HepG2 (cell line): Measurements from ENCODE around the gene ADCY9. TPM values are rescaled to one million over a fixed set of nuclear protein-coding genes. Genes with fewer than 3 reads are reported as not detected.

Source experiments
- ATAC-seq: fragments of 200-7000 bp; cut with Tn5 transposase; 3 replicates; pipeline ENCODE4 v1.9.1; 2020; ENCODE audit warnings: mild to moderate bottlenecking, moderate library complexity
- BruUV-seq: library from RNA; stranded (reverse); fragments of 400-500 nt; replicated peaks from 2 replicates; lab custom pipeline; 2021; lab: Mats Ljungman, UMichigan
- CTCF ChIA-PET: fragments of 300-600 bp; formaldehyde crosslinking; extraction: SDS; loops from one replicate; lab custom pipeline; 2021; ENCODE audit warnings: low total read pairs, inconsistent platforms, low intra/inter-chr PET ratio; lab: Yijun Ruan, JAX
- POLR2A ChIA-PET: fragments of 350-600 bp; sonication (Branson Sonifier 250); formaldehyde crosslinking; loops from one replicate; lab custom pipeline; 2020; ENCODE audit warnings: antibody characterized with exemption, inconsistent platforms; lab: Yijun Ruan, JAX
- DNase-seq: peaks from one replicate; pipeline ENCODE4 v3.0.0-alpha.2; 2015; ENCODE audit warnings: low spot score
- FAIRE-seq: peaks from 3 replicates; lab custom pipeline; 2011; peaks lifted over from hg19 to GRCh38; lab: Jason Lieb, UNC
- H2AFZ ChIP-seq: one replicate; pipeline ENCODE4 v1.6.1; 2011; ENCODE audit warnings: low read length, inconsistent platforms
- H3K27ac ChIP-seq: fragments of 300-600 bp; 3 replicates; pipeline ENCODE4 v1.8.0; 2011; ENCODE audit warnings: mixed run types, mild to moderate bottlenecking, mixed read lengths, low read length, inconsistent platforms; ENCODE audit not compliant: insufficient read depth; ENCODE audit errors: extremely low read length
- H3K27me3 ChIP-seq, 2 experiments: fragments of 200-600 bp in 1 of 2; 2 replicates in 1 of 2; 3 replicates in 1 of 2; pipeline versions ENCODE4 v1.6.0 to v1.8.0; 2011; ENCODE audit warnings: low read length in 2 of 2, mild to moderate bottlenecking in 2 of 2, moderate library complexity in 2 of 2, inconsistent platforms in 1 of 2; ENCODE audit not compliant: insufficient read depth in 2 of 2, control insufficient read depth in 1 of 2
- H3K36me3 ChIP-seq, 2 experiments: fragments of 200-600 bp in 1 of 2; replicated peaks in 1 of 2; 2 replicates in 1 of 2; 3 replicates in 1 of 2; pipeline versions ENCODE4 v1.5.1 to v1.8.0; 2011; ENCODE audit warnings: low read length in 2 of 2, inconsistent platforms in 1 of 2; ENCODE audit not compliant: insufficient read depth in 2 of 2, control insufficient read depth in 1 of 2
- H3K4me1 ChIP-seq: 2 replicates; pipeline ENCODE4 v1.5.1; 2012; ENCODE audit warnings: low read length, inconsistent platforms; ENCODE audit not compliant: insufficient read depth
- H3K4me2 ChIP-seq: 2 replicates; pipeline ENCODE4 v1.6.0; 2011; ENCODE audit warnings: low read depth, low read length, inconsistent platforms
- H3K4me3 ChIP-seq, 3 experiments: fragments of 200-600 bp in 1 of 3; sonication (generic), shearing (Covaris generic) in 1 of 3; replicated peaks in 1 of 3; 2 replicates each; pipeline ENCODE4 v1.5.1; 2011 to 2016; ENCODE audit warnings: low read length in 3 of 3, inconsistent platforms in 2 of 3, low read depth in 2 of 3, mild to moderate bottlenecking in 2 of 3, control low read depth in 1 of 3, mixed read lengths in 1 of 3; ENCODE audit not compliant: insufficient read depth in 1 of 3
- H3K79me2 ChIP-seq: one replicate; pipeline ENCODE4 v1.6.1; 2011; ENCODE audit warnings: low read length, inconsistent platforms; ENCODE audit not compliant: insufficient read depth
- H3K9ac ChIP-seq: 2 replicates; pipeline ENCODE4 v1.6.0; 2011; ENCODE audit warnings: mild to moderate bottlenecking, low read depth, low read length, inconsistent platforms; ENCODE audit not compliant: insufficient read depth
- H3K9me3 ChIP-seq: 2 replicates; pipeline ENCODE4 v1.5.1; 2012; ENCODE audit warnings: mild to moderate bottlenecking, low read length
- H4K20me1 ChIP-seq: 2 replicates; pipeline ENCODE4 v1.6.0; 2011; ENCODE audit warnings: inconsistent platforms, mild to moderate bottlenecking, low read length, moderate library complexity; ENCODE audit not compliant: insufficient read depth
- FOXC1 ChIP-seq: sonication (generic); formaldehyde crosslinking; IDR thresholded peaks from 2 replicates; pipeline ENCODE4 v1.8.0; 2022; ENCODE audit warnings: mild to moderate bottlenecking, missing genetic modification reagents, borderline replicate concordance
- FOXK1 ChIP-seq: sonication (generic); formaldehyde crosslinking; IDR thresholded peaks from 2 replicates; pipeline ENCODE4 v1.4.0; 2020; ENCODE audit warnings: low read depth, missing genetic modification reagents, borderline replicate concordance
- HOXA7 ChIP-seq: sonication (generic); formaldehyde crosslinking; IDR thresholded peaks from 2 replicates; pipeline ENCODE4 v1.8.1; 2022; ENCODE audit warnings: mild to moderate bottlenecking, missing genetic modification reagents, moderate library complexity
- KLF16 ChIP-seq, 2 experiments: sonication (generic) in 1 of 2; formaldehyde crosslinking in 1 of 2; IDR thresholded peaks; 2 replicates each; pipeline versions ENCODE4 v1.6.1 to v1.8.0; 2016 to 2023; ENCODE audit warnings: missing genetic modification reagents in 2 of 2, missing compliant biosample characterization in 1 of 2
- MTA3 ChIP-seq: sonication (generic); formaldehyde crosslinking; IDR thresholded peaks from 2 replicates; pipeline ENCODE4 v1.4.0; 2020; ENCODE audit warnings: missing genetic modification reagents
- SUZ12 ChIP-seq: fragments of 150-350 bp; IDR thresholded peaks from 2 replicates; pipeline ENCODE4 v1.6.1; 2014; ENCODE audit warnings: low read depth, low read length
- WIZ ChIP-seq: sonication (generic); formaldehyde crosslinking; IDR thresholded peaks from 2 replicates; pipeline ENCODE4 v1.5.1; 2020; ENCODE audit warnings: mild to moderate bottlenecking, missing genetic modification reagents
- YY1 ChIP-seq: IDR thresholded peaks from 2 replicates; pipeline ENCODE4 v1.6.1; 2011; ENCODE audit warnings: low read length, low read depth, moderate library complexity, mild to moderate bottlenecking; ENCODE audit not compliant: insufficient read depth, insufficient replicate concordance
- ZNF124 ChIP-seq: sonication (generic); formaldehyde crosslinking; IDR thresholded peaks from 2 replicates; pipeline ENCODE4 v1.4.0; 2020; ENCODE audit warnings: missing genetic modification reagents
- ZNF577 ChIP-seq: sonication (generic); formaldehyde crosslinking; IDR thresholded peaks from 2 replicates; pipeline ENCODE4 v1.4.0; 2020; ENCODE audit warnings: mild to moderate bottlenecking, low read depth, missing genetic modification reagents, borderline replicate concordance
- ZSCAN29 ChIP-seq: sonication (generic); formaldehyde crosslinking; conservative IDR thresholded peaks from 2 replicates; pipeline ENCODE4 v1.4.0; 2020; ENCODE audit warnings: mild to moderate bottlenecking, missing genetic modification reagents
- WGBS: methylation state at CpG from one replicate; pipeline ENCODE4 v1.1.6; 2017; ENCODE audit warnings: low lambda C conversion rate; 5-methylcytosine and 5-hydroxymethylcytosine counted together
- in situ Hi-C: cut with HindIII; loops from 2 replicates; pipeline ENCODE4 v1.10.0; 2017; ENCODE audit warnings: low pct_unique_long_range_greater_than_20kb; ENCODE audit not compliant: extremely low pct_ligation_motif_present
- intact Hi-C: fragments of 100-400 bp; cut with micrococcal nuclease; formaldehyde crosslinking; loops from one replicate; pipeline ENCODE4 v1.10.0; 2022; ENCODE audit not compliant: unreplicated experiment
- polyA plus RNA-seq, 8 experiments: library from polyadenylated mRNA; depleted of rRNA in 3 of 8; stranded (reverse) in 7 of 8; unstranded in 1 of 8; fragments of >200 nt; fragmentation: Illumina TruSeq in 4 of 8; extraction: Trizol in 4 of 8; gene quantifications; 2 replicates each; pipeline versions ENCODE4 v1.2.1 to v1.2.3, GENCODE V29; 2011 to 2016; ENCODE audit warnings: low read depth in 4 of 8, missing spikeins in 1 of 8, mixed read lengths in 1 of 8; ENCODE audit not compliant: insufficient read depth in 1 of 8
- total RNA-seq, 5 experiments: library from RNA; depleted of rRNA; stranded (reverse); fragments of >200 nt; fragmentation: Illumina TruSeq; extraction: Trizol; gene quantifications; 2 replicates each; pipeline ENCODE4 v1.2.3, GENCODE V29; 2016; ENCODE audit warnings: low read depth in 1 of 5
- TF ChIP-seq, protein P1 (sequence below): IDR thresholded peaks from 2 replicates; pipeline ENCODE4 v1.6.1; 2016; ENCODE audit warnings: missing compliant biosample characterization, missing genetic modification reagents, borderline replicate concordance
- TF ChIP-seq, protein P2 (sequence below): fragments of 450-650 bp; IDR thresholded peaks from 2 replicates; pipeline ENCODE4 v1.6.1; 2017
- TF ChIP-seq, protein P3 (sequence below): sonication (generic); formaldehyde crosslinking; IDR thresholded peaks from 2 replicates; pipeline ENCODE4 v1.4.0; 2020; ENCODE audit warnings: missing genetic modification reagents, borderline replicate concordance

The ADCY9 gene
- total and polyA plus RNA-seq, 2 of the 13 experiments (the other 11 are each of a cell fraction or from before 2014, with no cell fraction given), result 11.2 to 13.9 TPM

DNA sequence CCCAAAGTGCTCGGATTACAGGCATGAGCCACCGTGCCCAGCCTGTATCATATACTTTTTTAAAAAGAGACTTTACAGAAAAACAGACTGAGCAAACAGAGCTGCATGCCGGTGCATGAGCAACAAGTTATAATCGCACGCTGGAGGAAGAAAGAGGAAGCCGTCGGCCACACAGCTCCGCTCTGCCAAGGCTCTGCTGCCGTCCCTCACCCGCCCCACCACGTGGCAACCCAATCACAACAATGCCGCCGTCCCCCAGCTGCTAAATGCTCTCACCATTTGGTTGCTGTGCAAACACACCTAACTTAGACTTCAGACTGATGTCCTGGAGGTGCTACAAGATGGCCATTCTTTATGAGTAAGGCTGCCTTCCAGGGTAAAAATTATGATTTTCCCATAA, 83.5 kb downstream of the ADCY9 start:
- H3K9me3 ChIP-seq, result no peaks in the 10 kb centered on the region
- H3K36me3 ChIP-seq, result peaks cover 0 to 4% of the 10 kb centered on the region in 2 experiments; a peak in 3 of 5 replicates
- FAIRE-seq, result no peak
- ChIA-PET POLR2A (no interaction called here), CTCF (no interaction called here)
- H4K20me1 ChIP-seq, result no peaks in the 10 kb centered on the region
- BruUV-seq, result no TSS peak
- in situ Hi-C loops, result no loop called here
- H3K4me2 ChIP-seq, result no peak overlapping the region
- H3K9ac ChIP-seq, result no peak overlapping the region
- 95% methylated on average over 13 of the region's 13 CpGs for WGBS
- TF ChIP-seq YY1 (no peak), MTA3 (CRISPR knock-in tag) (no peak), FOXK1 (no peak), ZNF577 (CRISPR knock-in tag) (no peak), FOXC1 (CRISPR knock-in tag) (no peak), ZNF124 (no peak)
- TF ChIP-seq, all 625 proteins: peak for 0
- ATAC-seq, result no peak
- no peaks in the 10 kb centered on the region for H3K4me1 ChIP-seq
- H3K27me3 ChIP-seq, result no peaks in the 10 kb centered on the region
- no peak overlapping the region for H3K27ac ChIP-seq
- intact Hi-C loops, result no loop called here
- no peak overlapping the region for H3K4me3 ChIP-seq
- H2AFZ ChIP-seq, result no peak overlapping the region
- no peak for DNase-seq
- H3K79me2 ChIP-seq, result no peaks in the 10 kb centered on the region

DNA sequence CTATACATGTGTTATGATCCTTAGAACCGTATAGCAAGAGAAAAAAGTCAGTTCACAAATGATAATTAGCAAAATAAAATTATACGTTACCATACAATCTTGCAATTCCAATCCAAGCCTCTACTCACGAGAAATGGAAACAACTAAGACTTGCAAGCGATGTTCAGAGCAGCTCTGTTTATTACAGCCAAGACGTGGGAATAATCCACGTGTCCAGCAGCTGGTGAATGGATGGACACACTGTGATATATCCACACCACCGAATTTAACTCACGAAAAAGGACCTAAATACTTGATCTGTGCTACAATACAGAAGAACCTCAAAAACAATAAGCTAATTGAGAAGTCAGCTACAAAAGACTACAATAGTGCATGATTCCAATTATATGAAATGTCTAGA, 88.1 kb downstream of the ADCY9 start:
- Histone ChIP-seq H4K20me1 (no peaks in the 10 kb centered on the region), H3K36me3 (peaks cover 2 to 10% of the 10 kb centered on the region in 2 experiments; a peak in 4 of 5 replicates), H3K27me3 (no peaks in the 10 kb centered on the region), H3K27ac (no peak overlapping the region), H2AFZ (no peak overlapping the region), H3K4me3 (no peak overlapping the region), H3K9me3 (no peaks in the 10 kb centered on the region), H3K4me2 (no peak overlapping the region), H3K9ac (no peak overlapping the region), H3K4me1 (no peaks in the 10 kb centered on the region), H3K79me2 (no peaks in the 10 kb centered on the region)
- BruUV-seq, result no TSS peak
- DNase-seq (no peak), FAIRE-seq (no peak), ATAC-seq (no peak)
- intact Hi-C loops, result no loop called here
- CTCF ChIA-PET, result no interaction called here
- WGBS, result 97% methylated on average over 8 of the region's 8 CpGs
- POLR2A ChIA-PET, result no interaction called here
- TF ChIP-seq WIZ (CRISPR knock-in tag), result no peak
- TF ChIP-seq KLF16 (CRISPR knock-in tag; IDR thresholded peaks at IDR 0.05), result no peak
- TF ChIP-seq, protein P1, sequence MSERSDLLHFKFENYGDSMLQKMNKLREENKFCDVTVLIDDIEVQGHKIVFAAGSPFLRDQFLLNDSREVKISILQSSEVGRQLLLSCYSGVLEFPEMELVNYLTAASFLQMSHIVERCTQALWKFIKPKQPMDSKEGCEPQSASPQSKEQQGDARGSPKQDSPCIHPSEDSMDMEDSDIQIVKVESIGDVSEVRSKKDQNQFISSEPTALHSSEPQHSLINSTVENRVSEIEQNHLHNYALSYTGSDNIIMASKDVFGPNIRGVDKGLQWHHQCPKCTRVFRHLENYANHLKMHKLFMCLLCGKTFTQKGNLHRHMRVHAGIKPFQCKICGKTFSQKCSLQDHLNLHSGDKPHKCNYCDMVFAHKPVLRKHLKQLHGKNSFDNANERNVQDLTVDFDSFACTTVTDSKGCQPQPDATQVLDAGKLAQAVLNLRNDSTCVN (CRISPR knock-in tag), result no peak
- TF ChIP-seq, protein P2, sequence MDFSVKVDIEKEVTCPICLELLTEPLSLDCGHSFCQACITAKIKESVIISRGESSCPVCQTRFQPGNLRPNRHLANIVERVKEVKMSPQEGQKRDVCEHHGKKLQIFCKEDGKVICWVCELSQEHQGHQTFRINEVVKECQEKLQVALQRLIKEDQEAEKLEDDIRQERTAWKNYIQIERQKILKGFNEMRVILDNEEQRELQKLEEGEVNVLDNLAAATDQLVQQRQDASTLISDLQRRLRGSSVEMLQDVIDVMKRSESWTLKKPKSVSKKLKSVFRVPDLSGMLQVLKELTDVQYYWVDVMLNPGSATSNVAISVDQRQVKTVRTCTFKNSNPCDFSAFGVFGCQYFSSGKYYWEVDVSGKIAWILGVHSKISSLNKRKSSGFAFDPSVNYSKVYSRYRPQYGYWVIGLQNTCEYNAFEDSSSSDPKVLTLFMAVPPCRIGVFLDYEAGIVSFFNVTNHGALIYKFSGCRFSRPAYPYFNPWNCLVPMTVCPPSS, result no peak
- no peak for TF ChIP-seq SUZ12
- TF ChIP-seq HOXA7 (CRISPR knock-in tag), result no peak
- TF ChIP-seq, protein P3, sequence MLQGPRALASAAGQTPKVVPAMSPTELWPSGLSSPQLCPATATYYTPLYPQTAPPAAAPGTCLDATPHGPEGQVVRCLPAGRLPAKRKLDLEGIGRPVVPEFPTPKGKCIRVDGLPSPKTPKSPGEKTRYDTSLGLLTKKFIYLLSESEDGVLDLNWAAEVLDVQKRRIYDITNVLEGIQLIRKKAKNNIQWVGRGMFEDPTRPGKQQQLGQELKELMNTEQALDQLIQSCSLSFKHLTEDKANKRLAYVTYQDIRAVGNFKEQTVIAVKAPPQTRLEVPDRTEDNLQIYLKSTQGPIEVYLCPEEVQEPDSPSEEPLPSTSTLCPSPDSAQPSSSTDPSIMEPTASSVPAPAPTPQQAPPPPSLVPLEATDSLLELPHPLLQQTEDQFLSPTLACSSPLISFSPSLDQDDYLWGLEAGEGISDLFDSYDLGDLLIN (CRISPR knock-in tag), result no peak
- no peak for TF ChIP-seq ZSCAN29 (CRISPR knock-in tag)
- in situ Hi-C loops, result no loop called here
